Liver (tissue), 9 donors: Measurements from ENCODE around the gene ARHGAP19. TPM values are rescaled to one million over a fixed set of nuclear protein-coding genes. Genes with fewer than 3 reads are reported as not detected.

Source experiments
- DNase-seq: peaks from one replicate; pipeline ENCODE4 v3.0.0-alpha.2; 2017; ENCODE audit warnings: low spot score
- H3K27ac ChIP-seq, 2 donors: one replicate each; pipeline ENCODE4 v1.7.0; 2013; ENCODE audit warnings: inconsistent platforms in 2 of 2, low read length in 2 of 2, control low read depth in 1 of 2, low read depth in 1 of 2, mild to moderate bottlenecking in 1 of 2
- H3K27me3 ChIP-seq, 4 donors: one replicate each; pipeline versions ENCODE4 v1.6.1 to v1.7.0; 2013; ENCODE audit warnings: low read length in 3 of 4, inconsistent platforms in 1 of 4, mild to moderate bottlenecking in 1 of 4, moderate library complexity in 1 of 4; ENCODE audit not compliant: control insufficient read depth in 4 of 4, insufficient read depth in 4 of 4
- H3K36me3 ChIP-seq, 4 donors: one replicate each; pipeline versions ENCODE4 v1.6.1 to v1.7.0; 2013; ENCODE audit warnings: low read length in 3 of 4, mild to moderate bottlenecking in 3 of 4, low read depth in 1 of 4, moderate library complexity in 1 of 4; ENCODE audit not compliant: control insufficient read depth in 4 of 4, insufficient read depth in 3 of 4
- H3K4me1 ChIP-seq, 4 donors: one replicate each; pipeline versions ENCODE4 v1.6.1 to v1.7.0; 2013; ENCODE audit warnings: low read length in 3 of 4, mild to moderate bottlenecking in 3 of 4, moderate library complexity in 1 of 4; ENCODE audit not compliant: control insufficient read depth in 4 of 4, insufficient read depth in 4 of 4
- H3K4me3 ChIP-seq, 3 donors: one replicate each; pipeline versions ENCODE4 v1.6.1 to v1.7.0; 2013; ENCODE audit warnings: low read length in 3 of 3, control low read depth in 1 of 3, low read depth in 1 of 3, mild to moderate bottlenecking in 1 of 3
- H3K9ac ChIP-seq, 2 donors: one replicate each; pipeline ENCODE4 v1.7.0; 2013; ENCODE audit warnings: low read length in 2 of 2, mild to moderate bottlenecking in 2 of 2, moderate library complexity in 2 of 2, control low read depth in 1 of 2, low read depth in 1 of 2
- H3K9me3 ChIP-seq, 4 donors: one replicate each; pipeline versions ENCODE4 v1.6.1 to v1.7.0; 2013; ENCODE audit warnings: low read length in 3 of 4; ENCODE audit not compliant: control insufficient read depth in 4 of 4
- CTCF ChIP-seq: fragments of 150-350 bp; IDR thresholded peaks from 2 replicates; pipeline ENCODE4 v1.5.1; 2017; ENCODE audit warnings: improper control_type of control experiment, low read depth, low read length; ENCODE audit not compliant: missing input control
- EGR1 ChIP-seq, 2 donors: IDR thresholded peaks; 2 replicates each; pipeline ENCODE4 v1.6.1; 2016 to 2018; ENCODE audit warnings: antibody characterized with exemption in 2 of 2, low read depth in 2 of 2
- FOXA1 ChIP-seq: IDR thresholded peaks from 2 replicates; pipeline ENCODE4 v1.6.1; 2016; ENCODE audit warnings: antibody characterized with exemption
- FOXA2 ChIP-seq: IDR thresholded peaks from 2 replicates; pipeline ENCODE4 v1.6.1; 2016; ENCODE audit warnings: antibody characterized with exemption
- GABPA ChIP-seq, 2 donors: IDR thresholded peaks in 1 of 2; conservative IDR thresholded peaks in 1 of 2; 2 replicates each; pipeline ENCODE4 v1.6.1; 2016; ENCODE audit warnings: antibody characterized with exemption in 2 of 2, mild to moderate bottlenecking in 1 of 2, moderate library complexity in 1 of 2
- HNF4A ChIP-seq, 2 donors: conservative IDR thresholded peaks; 2 replicates each; pipeline ENCODE4 v1.6.1; 2016; ENCODE audit warnings: antibody characterized with exemption in 2 of 2, mild to moderate bottlenecking in 2 of 2
- HNF4G ChIP-seq: IDR thresholded peaks from 2 replicates; pipeline ENCODE4 v1.6.1; 2016; ENCODE audit warnings: antibody characterized with exemption
- JUND ChIP-seq, 2 donors: IDR thresholded peaks; 2 replicates each; pipeline ENCODE4 v1.6.1; 2016; ENCODE audit warnings: antibody characterized with exemption in 2 of 2
- MAX ChIP-seq: IDR thresholded peaks from 2 replicates; pipeline ENCODE4 v1.6.1; 2016; ENCODE audit warnings: antibody characterized with exemption
- NR2F2 ChIP-seq: IDR thresholded peaks from 2 replicates; pipeline ENCODE4 v1.6.1; 2016; ENCODE audit warnings: antibody characterized with exemption
- RAD21 ChIP-seq, 2 donors: IDR thresholded peaks; 2 replicates each; pipeline ENCODE4 v1.6.1; 2016; ENCODE audit warnings: antibody characterized with exemption in 2 of 2, mild to moderate bottlenecking in 2 of 2
- RXRA ChIP-seq, 2 donors: IDR thresholded peaks; 2 replicates each; pipeline ENCODE4 v1.6.1; 2017 to 2018; ENCODE audit warnings: antibody characterized with exemption in 2 of 2, mild to moderate bottlenecking in 1 of 2
- SP1 ChIP-seq: IDR thresholded peaks from 2 replicates; pipeline ENCODE4 v1.6.1; 2018; ENCODE audit warnings: antibody characterized with exemption, mild to moderate bottlenecking
- TAF1 ChIP-seq: conservative IDR thresholded peaks from 2 replicates; pipeline ENCODE4 v1.6.1; 2016; ENCODE audit warnings: antibody characterized with exemption, mild to moderate bottlenecking
- YY1 ChIP-seq: IDR thresholded peaks from 2 replicates; pipeline ENCODE4 v1.6.1; 2016; ENCODE audit warnings: antibody characterized with exemption, mild to moderate bottlenecking
- WGBS: extraction: QIAGEN DNeasy Blood & Tissue Kit; methylation state at CpG from one replicate; pipeline ENCODE4 v1.1.7; 2013; 5-methylcytosine and 5-hydroxymethylcytosine counted together
- polyA plus RNA-seq, 2 donors: library from polyadenylated mRNA; stranded (reverse) in 1 of 2; unstranded in 1 of 2; fragments of 200-250 nt in 1 of 2; fragments of >200 nt in 1 of 2; fragmentation: Nextera tagmentation in 1 of 2; extraction: Ambion mirVana in 1 of 2; gene quantifications; one replicate each; pipeline versions ENCODE4 v1.2.1 to v1.2.3, GENCODE V29; 2013 to 2015
- total RNA-seq, 2 donors: library from RNA; depleted of rRNA; stranded (reverse); fragments of >200 nt; gene quantifications; one replicate each; pipeline ENCODE4 v1.2.3, GENCODE V29; 2014
- TF ChIP-seq, protein P1 (sequence below): IDR thresholded peaks from 2 replicates; pipeline ENCODE4 v1.6.1; 2016; ENCODE audit warnings: antibody characterized with exemption, mild to moderate bottlenecking
- TF ChIP-seq, protein P2 (sequence below): IDR thresholded peaks from 2 replicates; pipeline ENCODE4 v1.6.1; 2016; ENCODE audit warnings: antibody characterized with exemption
- TF ChIP-seq, protein P3 (sequence below): IDR thresholded peaks from 2 replicates; pipeline ENCODE4 v1.6.1; 2016; ENCODE audit warnings: antibody characterized with exemption
- donor health status: healthy.
- donor health status: healthy.
- donor health status: healthy.
- donor health status: healthy.
- donor health status: healthy.

The ARHGAP19 gene
- total and polyA plus RNA-seq, 4 donors, result 1.6 to 23.4 (median 3.6) TPM

- peak overlapping the region; percentile 91 to 93 for H3K27ac ChIP-seq
- no peak for DNase-seq
- 34% methylated on average over 10 of the region's 10 CpGs for WGBS
Measured at GRCh38 chr10:97307866-97308780, 15.7 kb upstream of the ARHGAP19 start.

More at GRCh38 chr10:97307866-97308780, 15.7 kb upstream of the ARHGAP19 start:
- TF ChIP-seq RXRA (IDR thresholded peaks at IDR 0.05) (peak; percentile 57 to 71), TAF1 (no peak), FOXA1 (peak; percentile 70), CTCF (no peak), GABPA (IDR thresholded peaks at IDR 0.05 in 1 of 2, conservative IDR thresholded peaks at IDR 0.05 in 1 of 2) (no peak), YY1 (peak; percentile 94), SP1 (peak; percentile 68), RAD21 (IDR thresholded peaks at IDR 0.05) (peak; percentile 26 to 36), FOXA2 (peak; percentile 92), HNF4A (conservative IDR thresholded peaks at IDR 0.05) (peak; percentile 84 to 86), EGR1 (IDR thresholded peaks at IDR 0.05; ENCODE audit: low read depth in 2 of 2) (no peak), JUND (IDR thresholded peaks at IDR 0.05) (peak; percentile 88), HNF4G (peak; percentile 78), MAX (peak; percentile 39), NR2F2 (no peak)
- TF ChIP-seq, protein P1, sequence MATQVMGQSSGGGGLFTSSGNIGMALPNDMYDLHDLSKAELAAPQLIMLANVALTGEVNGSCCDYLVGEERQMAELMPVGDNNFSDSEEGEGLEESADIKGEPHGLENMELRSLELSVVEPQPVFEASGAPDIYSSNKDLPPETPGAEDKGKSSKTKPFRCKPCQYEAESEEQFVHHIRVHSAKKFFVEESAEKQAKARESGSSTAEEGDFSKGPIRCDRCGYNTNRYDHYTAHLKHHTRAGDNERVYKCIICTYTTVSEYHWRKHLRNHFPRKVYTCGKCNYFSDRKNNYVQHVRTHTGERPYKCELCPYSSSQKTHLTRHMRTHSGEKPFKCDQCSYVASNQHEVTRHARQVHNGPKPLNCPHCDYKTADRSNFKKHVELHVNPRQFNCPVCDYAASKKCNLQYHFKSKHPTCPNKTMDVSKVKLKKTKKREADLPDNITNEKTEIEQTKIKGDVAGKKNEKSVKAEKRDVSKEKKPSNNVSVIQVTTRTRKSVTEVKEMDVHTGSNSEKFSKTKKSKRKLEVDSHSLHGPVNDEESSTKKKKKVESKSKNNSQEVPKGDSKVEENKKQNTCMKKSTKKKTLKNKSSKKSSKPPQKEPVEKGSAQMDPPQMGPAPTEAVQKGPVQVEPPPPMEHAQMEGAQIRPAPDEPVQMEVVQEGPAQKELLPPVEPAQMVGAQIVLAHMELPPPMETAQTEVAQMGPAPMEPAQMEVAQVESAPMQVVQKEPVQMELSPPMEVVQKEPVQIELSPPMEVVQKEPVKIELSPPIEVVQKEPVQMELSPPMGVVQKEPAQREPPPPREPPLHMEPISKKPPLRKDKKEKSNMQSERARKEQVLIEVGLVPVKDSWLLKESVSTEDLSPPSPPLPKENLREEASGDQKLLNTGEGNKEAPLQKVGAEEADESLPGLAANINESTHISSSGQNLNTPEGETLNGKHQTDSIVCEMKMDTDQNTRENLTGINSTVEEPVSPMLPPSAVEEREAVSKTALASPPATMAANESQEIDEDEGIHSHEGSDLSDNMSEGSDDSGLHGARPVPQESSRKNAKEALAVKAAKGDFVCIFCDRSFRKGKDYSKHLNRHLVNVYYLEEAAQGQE, result peak; percentile 51
- TF ChIP-seq, protein P2, sequence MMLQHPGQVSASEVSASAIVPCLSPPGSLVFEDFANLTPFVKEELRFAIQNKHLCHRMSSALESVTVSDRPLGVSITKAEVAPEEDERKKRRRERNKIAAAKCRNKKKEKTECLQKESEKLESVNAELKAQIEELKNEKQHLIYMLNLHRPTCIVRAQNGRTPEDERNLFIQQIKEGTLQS, result peak; percentile 87
- TF ChIP-seq, protein P3, sequence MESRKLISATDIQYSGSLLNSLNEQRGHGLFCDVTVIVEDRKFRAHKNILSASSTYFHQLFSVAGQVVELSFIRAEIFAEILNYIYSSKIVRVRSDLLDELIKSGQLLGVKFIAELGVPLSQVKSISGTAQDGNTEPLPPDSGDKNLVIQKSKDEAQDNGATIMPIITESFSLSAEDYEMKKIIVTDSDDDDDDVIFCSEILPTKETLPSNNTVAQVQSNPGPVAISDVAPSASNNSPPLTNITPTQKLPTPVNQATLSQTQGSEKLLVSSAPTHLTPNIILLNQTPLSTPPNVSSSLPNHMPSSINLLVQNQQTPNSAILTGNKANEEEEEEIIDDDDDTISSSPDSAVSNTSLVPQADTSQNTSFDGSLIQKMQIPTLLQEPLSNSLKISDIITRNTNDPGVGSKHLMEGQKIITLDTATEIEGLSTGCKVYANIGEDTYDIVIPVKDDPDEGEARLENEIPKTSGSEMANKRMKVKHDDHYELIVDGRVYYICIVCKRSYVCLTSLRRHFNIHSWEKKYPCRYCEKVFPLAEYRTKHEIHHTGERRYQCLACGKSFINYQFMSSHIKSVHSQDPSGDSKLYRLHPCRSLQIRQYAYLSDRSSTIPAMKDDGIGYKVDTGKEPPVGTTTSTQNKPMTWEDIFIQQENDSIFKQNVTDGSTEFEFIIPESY, result peak; percentile 39
- Histone ChIP-seq H3K4me3 (no peak overlapping the region), H3K9ac (peak overlapping the region in 1 of 2 donors; percentile 69), H3K36me3 (no peaks in the 10 kb centered on the region), H3K4me1 (peaks cover 0 to 12% (median 9%) of the 10 kb centered on the region in 4 donors), H3K27me3 (no peaks in the 10 kb centered on the region), H3K9me3 (no peaks in the 10 kb centered on the region)
